DLD1 (cell line): ENCODE measurements around the gene UGGT1.
"Not testable (repeated sequence)": the region's sequence is repeated elsewhere in the genome, so short reads cannot be mapped to it uniquely, and the experiment has no call there.

Experiments used
- in situ Hi-C: cut with HindIII; loops from 2 replicates; pipeline ENCODE4 v1.10.0; 2017; ENCODE audit warnings: low sequenced_read_pairs

UGGT1 gene

DNA sequence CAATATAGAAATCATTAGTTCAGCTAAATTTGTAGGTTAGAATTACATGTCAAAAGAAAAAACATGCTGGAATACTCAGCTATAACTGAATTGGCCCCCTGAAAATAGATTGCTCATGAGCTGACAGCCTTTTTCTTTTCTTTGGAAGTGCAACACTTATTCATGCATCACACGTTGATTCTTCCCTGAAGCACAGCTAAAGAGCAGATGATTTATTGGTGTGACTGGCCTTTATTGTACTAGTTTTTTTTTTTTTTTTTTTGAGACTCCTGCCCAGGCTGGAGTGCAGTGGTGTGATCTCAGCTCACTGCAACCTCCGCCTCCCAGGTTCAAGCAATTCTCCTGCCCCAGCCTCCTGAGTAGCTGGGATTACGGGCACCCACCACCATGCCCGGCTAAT is 83.1 kb downstream of the UGGT1 start:
- in situ Hi-C loops = not testable (repeated sequence)

DNA sequence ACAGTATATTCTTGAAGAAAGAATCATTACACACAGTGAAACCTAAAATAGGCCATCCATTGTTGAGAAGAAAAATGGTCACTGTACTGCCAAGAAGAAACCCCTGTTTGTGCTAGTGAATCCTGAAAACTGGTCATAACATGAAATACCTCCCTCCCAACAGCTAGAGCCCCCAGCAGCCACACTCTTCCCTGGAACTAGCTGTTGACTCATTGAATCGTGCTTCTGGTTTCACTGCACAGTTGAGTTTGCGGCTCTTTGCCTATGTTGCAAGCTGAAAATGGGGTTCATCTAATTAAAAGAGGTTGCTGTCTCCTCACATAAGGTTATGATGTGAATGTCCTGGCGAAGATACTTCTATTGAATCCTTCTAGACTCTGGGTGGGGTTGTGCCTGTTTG is 86.3 kb downstream of the UGGT1 start:
- in situ Hi-C loops = no loop called here

GRCh38 chr2:128178149-128178649 is 87.2 kb downstream of the UGGT1 start:
- in situ Hi-C loops = no loop called here

GRCh38 chr2:128178650-128179460 is 87.9 kb downstream of the UGGT1 start:
- in situ Hi-C loops = no loop called here

DNA sequence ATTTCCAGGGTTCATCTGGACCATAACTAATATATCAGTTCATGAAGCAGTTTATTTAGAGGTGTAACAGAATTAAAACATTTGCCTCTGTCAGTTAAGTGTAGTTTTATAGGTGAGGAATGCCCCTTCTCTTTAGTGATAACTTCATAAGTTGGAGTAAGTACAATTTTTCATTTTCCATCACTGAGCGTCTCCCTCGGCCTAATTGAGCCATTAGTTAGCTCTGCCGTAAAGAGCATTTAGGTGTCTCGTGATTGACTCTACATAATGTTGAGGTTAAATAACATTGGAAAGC is 88.4 kb downstream of the UGGT1 start:
- in situ Hi-C loops = no loop called here

DNA sequence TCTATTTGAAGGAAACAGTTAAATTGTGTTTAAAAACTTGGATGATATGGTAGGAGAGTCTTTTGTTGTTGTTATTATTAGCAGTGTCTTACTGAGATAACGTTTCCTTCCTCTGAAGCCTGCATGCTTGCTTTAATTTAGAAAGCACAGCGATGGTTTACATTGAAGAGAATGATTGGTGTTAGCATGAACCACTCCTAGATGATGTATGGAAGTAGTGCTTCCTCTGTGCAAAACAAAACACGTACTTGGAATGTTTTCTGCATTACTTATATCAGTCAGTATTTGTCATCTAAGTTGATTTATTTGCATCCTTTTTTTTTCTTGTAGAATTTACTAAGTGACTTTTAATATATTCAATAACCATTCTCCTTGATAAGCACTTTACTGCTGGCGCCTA is 89.0 kb downstream of the UGGT1 start:
- in situ Hi-C loops = no loop called here

DNA sequence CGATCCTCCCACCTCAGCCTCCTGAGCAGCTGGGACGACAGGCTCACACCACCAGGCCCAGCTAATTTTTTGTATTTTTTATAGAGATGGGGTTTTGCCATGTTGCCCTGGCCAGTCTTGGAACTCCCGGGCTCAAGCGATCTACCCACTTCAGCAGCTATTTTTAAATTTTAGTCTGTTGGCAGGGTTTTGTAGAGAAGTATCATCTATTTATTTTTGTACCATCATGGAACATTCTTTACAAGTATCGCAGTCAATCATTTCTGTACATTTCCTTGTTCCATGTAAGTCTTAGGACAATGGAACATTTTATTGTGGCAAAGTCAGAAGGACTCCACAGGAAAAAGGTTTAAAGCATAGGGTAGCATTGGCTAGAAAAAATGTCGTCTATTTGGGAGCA is 94.6 kb downstream of the UGGT1 start:
- in situ Hi-C loops = no loop called here

GRCh38 chr2:128187032-128187654 is 96.1 kb downstream of the UGGT1 start:
- in situ Hi-C loops = no loop called here

DNA sequence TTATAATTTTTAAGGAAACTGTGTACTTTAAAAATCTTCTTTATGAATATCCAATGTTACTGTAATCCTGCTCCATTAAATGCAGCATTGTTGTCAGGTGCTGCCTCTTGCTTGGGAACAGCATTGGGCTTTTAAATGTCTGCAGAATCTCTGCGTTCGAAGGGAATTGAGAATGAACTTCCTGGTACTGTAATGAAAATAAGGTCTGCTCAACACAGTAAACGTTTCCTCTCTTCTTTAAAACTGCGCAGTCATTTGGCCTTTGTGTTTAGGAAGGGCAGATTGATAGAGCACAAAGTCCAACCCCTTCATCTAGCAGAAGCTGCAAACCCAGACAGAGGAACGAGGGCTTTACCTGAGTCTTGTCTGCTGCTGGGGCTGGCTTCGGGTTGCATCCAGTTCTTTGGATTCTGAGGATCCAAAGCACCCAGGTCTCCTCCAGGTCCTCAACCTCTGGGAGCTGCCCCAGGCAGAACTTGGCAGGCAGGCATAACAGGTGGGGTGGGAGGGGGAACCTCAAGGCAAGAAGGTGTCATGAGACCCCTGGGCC is 104.5 kb downstream of the UGGT1 start:
- in situ Hi-C loops = no loop called here

- in situ Hi-C loops = no loop called here
These were observed 105.0 kb downstream of the UGGT1 start for GRCh38 chr2:128196026-128196425.

- in situ Hi-C loops = no loop called here
These were observed 105.5 kb downstream of the UGGT1 start for GRCh38 chr2:128196471-128196931.

GRCh38 chr2:128197059-128197458 is 106.1 kb downstream of the UGGT1 start:
- in situ Hi-C loops = no loop called here

DNA sequence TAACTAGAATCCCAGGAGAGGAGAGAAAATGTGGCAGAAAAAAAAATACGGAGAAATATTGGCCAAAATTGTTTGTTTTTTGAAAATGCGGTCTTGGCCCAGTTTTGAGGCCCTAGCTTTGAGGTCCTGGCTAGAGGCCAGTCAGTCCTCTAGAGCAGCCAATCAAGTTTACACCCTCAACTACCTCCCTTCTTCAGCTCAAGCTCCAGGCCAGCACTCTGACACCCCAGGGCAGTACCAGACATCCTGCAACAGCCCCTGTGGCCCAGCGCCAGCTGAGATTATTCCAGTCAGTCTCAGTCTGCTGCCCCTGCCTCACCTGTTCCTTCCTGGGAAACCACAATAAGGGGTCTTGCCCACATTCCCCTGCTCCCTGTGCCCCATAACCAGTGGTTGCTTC is 107.7 kb downstream of the UGGT1 start:
- in situ Hi-C loops = no loop called here

DNA sequence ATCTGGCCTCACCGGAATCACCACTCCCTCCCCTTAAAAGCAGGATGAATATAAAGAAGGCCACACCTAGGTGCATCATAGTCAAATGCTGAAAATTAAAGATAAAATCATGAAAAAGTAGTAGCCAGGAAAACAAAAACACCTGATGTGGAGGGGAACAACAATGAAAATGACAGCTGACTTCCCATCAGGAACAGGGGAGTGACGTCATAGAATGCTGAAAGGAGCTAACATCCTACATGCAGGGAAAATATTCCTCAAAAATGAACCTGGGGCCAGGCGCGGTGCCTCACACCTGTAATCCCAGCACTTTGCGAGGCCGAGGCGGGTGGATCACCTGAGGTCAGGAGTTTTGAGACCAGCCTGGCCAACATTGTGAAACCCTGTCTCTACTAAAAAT is 108.1 kb downstream of the UGGT1 start:
- in situ Hi-C loops = no loop called here

GRCh38 chr2:128202791-128203190 is 111.8 kb downstream of the UGGT1 start:
- in situ Hi-C loops = no loop called here

- in situ Hi-C loops = no loop called here
These were observed 115.2 kb downstream of the UGGT1 start for GRCh38 chr2:128206245-128206644.

- in situ Hi-C loops = no loop called here
These were observed 117.0 kb downstream of the UGGT1 start for GRCh38 chr2:128208023-128208422.

- in situ Hi-C loops = not testable (repeated sequence)
These were observed 117.8 kb downstream of the UGGT1 start for GRCh38 chr2:128208631-128209324.

DNA sequence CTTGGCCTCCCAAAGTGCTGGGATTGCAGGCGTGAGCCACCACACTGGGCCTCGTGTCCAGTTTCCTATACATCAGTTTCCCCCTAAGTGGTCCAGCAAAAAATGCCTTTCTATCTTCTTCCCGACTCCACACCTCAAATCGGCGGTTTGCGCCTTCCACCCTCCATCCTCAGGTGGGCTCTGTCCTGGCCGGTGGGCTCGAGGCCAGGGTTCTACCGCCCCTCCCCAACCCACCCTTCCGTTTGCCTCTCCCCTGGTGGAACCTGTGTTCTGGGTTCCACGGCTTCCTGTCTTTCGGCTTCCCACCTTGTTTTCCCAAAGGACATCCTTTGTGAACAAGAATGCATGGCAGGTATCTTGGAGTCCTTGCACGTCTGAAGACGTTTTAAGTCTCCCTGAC is 123.3 kb downstream of the UGGT1 start:
- in situ Hi-C loops = no loop called here

DNA sequence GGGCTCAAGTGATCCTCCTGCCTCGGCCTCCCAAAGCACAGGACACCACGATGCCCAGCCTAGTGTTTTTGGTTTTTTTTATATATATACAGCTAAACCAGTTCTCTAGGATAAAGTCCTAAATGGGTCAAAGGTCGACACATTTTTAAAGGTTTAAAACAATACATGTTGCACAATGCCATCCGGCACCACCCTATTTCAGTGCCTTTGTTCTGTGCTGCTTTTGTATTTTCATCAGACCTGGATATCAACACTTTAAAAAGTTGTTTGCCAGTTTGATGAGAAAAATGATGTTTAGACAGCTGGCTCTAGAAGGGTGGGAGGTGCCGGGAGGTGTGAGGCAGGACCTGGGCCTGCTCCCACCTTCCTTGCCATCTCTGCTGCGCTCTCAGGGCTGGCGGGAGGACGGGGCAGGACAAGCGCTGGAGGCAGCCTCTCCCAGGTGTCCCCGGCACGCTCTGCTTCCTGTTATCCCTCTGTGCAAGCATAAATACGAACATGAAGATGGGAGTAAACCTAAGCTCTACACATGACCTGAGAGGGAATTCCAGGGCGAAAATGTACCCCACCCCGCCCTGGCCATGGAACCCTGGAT is 124.0 kb downstream of the UGGT1 start:
- in situ Hi-C loops = no loop called here
